K562 (cell line): ENCODE data around the gene TRIOBP. TPM values are rescaled to one million over a fixed set of nuclear protein-coding genes. Genes with fewer than 3 reads are reported as not detected.

Source experiments
- DNMT1 ChIP-seq: fragments of 450-650 bp; IDR thresholded peaks from 2 replicates; pipeline ENCODE4 v1.6.1; 2016; ENCODE audit warnings: antibody characterized with exemption, mild to moderate bottlenecking
- E2F3 ChIP-seq: fragments of 250-450 bp; sonication (Bioruptor Pico); IDR thresholded peaks from 2 replicates; pipeline ENCODE4 v1.4.0; 2020; ENCODE audit warnings: mild to moderate bottlenecking
- GABPA ChIP-seq: fragments of 200-800 bp; sonication (Bioruptor generic); conservative IDR thresholded peaks from 2 replicates; pipeline ENCODE4 v1.6.1; 2016; ENCODE audit warnings: low read depth, missing genetic modification characterization, missing compliant biosample characterization
- HDAC8 ChIP-seq: fragments of 450-650 bp; IDR thresholded peaks from 2 replicates; pipeline ENCODE4 v1.6.1; 2016; ENCODE audit warnings: mild to moderate bottlenecking, missing genetic modification characterization, moderate library complexity, missing compliant biosample characterization
- MEF2D ChIP-seq: conservative IDR thresholded peaks from 2 replicates; pipeline ENCODE4 v1.6.1; 2016; ENCODE audit warnings: low read depth, missing genetic modification characterization, missing compliant biosample characterization
- PURB ChIP-seq: sonication (generic); formaldehyde crosslinking; IDR thresholded peaks from 2 replicates; pipeline ENCODE4 v1.9.0; 2021; ENCODE audit warnings: low read depth, mild to moderate bottlenecking, missing genetic modification reagents
- RHOXF2B ChIP-seq: fragments of 250-450 bp; sonication (Bioruptor Pico); conservative IDR thresholded peaks from 2 replicates; pipeline ENCODE4 v1.5.1; 2021
- SREBF1 ChIP-seq: fragments of 150-350 bp; IDR thresholded peaks from 2 replicates; pipeline ENCODE4 v1.6.1; 2014; ENCODE audit warnings: antibody characterized with exemption, low read depth, low read length, borderline replicate concordance
- ZBTB11 ChIP-seq, 3 experiments: fragments of 200-800 bp in 1 of 3; fragments of 250-450 bp in 1 of 3; fragments of 450-650 bp in 1 of 3; sonication (Bioruptor Pico) in 1 of 3; sonication (Bioruptor generic) in 1 of 3; formaldehyde crosslinking in 1 of 3; IDR thresholded peaks; 2 replicates each; pipeline versions ENCODE4 v1.6.1 to v1.8.0; 2016 to 2022; ENCODE audit warnings: mild to moderate bottlenecking in 2 of 3, missing genetic modification characterization in 2 of 3, missing compliant biosample characterization in 1 of 3, moderate library complexity in 1 of 3
- ZMIZ1 ChIP-seq, 2 experiments: fragments of 150-350 bp in 1 of 2; IDR thresholded peaks; 2 replicates each; pipeline ENCODE4 v1.6.1; 2012 to 2016; ENCODE audit warnings: low read depth in 2 of 2, low read length in 2 of 2, mild to moderate bottlenecking in 1 of 2, moderate library complexity in 1 of 2
- ZNF584 ChIP-seq: fragments of 200-800 bp; sonication (Bioruptor generic); IDR thresholded peaks from 2 replicates; pipeline ENCODE4 v1.6.1; 2016; ENCODE audit warnings: low read depth, mild to moderate bottlenecking, missing genetic modification characterization, missing compliant biosample characterization
- polyA plus RNA-seq, 8 experiments: library from polyadenylated mRNA; depleted of rRNA in 4 of 8; stranded (reverse) in 5 of 8; unstranded in 3 of 8; fragments of >200 nt; fragmentation: Nextera tagmentation in 2 of 8; fragmentation: Illumina TruSeq in 1 of 8; extraction: Ambion mirVana in 2 of 8; extraction: Trizol in 1 of 8; gene quantifications; 2 replicates each; pipeline versions ENCODE4 v1.2.1 to v1.2.3, GENCODE V29; 2011 to 2014; ENCODE audit warnings: inconsistent platforms in 1 of 8, missing spikeins in 1 of 8
- total RNA-seq, 7 experiments: library from RNA; depleted of rRNA in 6 of 7; stranded (reverse); fragments of >200 nt in 6 of 7; fragmentation: Illumina TruSeq in 2 of 7; extraction: Trizol in 2 of 7; gene quantifications; 2 replicates each; pipeline versions ENCODE4 v1.2.1 to v1.2.3, GENCODE V29; 2011 to 2021; ENCODE audit warnings: low replicate concordance in 1 of 7
- TF ChIP-seq, protein P1 (sequence below): fragments of 450-650 bp; IDR thresholded peaks from 2 replicates; pipeline ENCODE4 v1.6.1; 2014; ENCODE audit warnings: low read depth, mild to moderate bottlenecking, moderate library complexity, borderline replicate concordance
- TF ChIP-seq, protein P2 (sequence below): fragments of 450-650 bp; IDR thresholded peaks from 2 replicates; pipeline ENCODE4 v1.6.1; 2016; ENCODE audit warnings: low read depth, mild to moderate bottlenecking, moderate library complexity
- TF ChIP-seq, protein P3 (sequence below), 2 experiments: fragments of 450-650 bp in 1 of 2; sonication (generic) in 1 of 2; formaldehyde crosslinking; conservative IDR thresholded peaks; 2 replicates each; pipeline versions ENCODE4 v1.4.0 to v1.8.1; 2020 to 2022; ENCODE audit warnings: mild to moderate bottlenecking in 1 of 2, missing genetic modification reagents in 1 of 2

The TRIOBP gene
- total and polyA plus RNA-seq, 9 of the 15 experiments (the other 6 are each of a cell fraction or from before 2014, with no cell fraction given), result 0.24 to 13.8 (median 5.5) TPM

DNA sequence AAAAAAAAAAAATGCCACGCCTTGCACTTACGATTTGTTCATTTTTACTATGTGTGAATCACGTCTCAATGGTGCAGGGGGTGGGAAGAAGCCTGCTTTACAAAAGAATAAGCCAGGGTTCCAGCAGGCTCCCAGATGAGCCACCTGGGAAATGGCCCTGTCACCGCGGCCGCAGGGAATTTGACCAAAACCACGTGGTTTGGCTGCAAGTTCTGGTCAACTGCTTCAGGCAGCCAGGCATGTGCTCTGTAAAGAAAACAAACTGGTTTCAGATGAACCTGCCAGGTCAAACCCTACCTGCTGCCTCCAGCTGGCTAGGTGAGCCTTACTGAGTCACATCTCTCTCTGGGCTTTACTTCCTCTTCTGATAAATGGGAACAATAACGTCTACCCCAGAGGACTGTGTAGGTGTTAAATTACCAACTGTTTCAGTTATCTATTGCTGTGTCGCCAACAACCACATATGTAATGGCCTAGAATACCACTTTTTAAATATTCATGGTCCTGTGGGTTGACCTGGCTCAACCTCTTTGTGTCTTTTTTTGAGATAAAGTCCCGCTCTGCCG is 80.4 kb downstream of the TRIOBP start (continued):
- TF ChIP-seq ZBTB11 (CRISPR knock-in tag; IDR thresholded peaks at IDR 0.05) (no peak), GABPA (no peak), DNMT1 (no peak), SREBF1 (no peak), ZMIZ1 (IDR thresholded peaks at IDR 0.05; ENCODE audit: low read depth in 2 of 2, low read length in 2 of 2) (no peak), RHOXF2B (CRISPR knock-in tag) (no peak), E2F3 (CRISPR knock-in tag) (no peak), MEF2D (tag) (no peak), HDAC8 (tag) (no peak), ZNF584 (CRISPR knock-in tag) (no peak), PURB (CRISPR knock-in tag) (no peak)
- TF ChIP-seq, protein P1, sequence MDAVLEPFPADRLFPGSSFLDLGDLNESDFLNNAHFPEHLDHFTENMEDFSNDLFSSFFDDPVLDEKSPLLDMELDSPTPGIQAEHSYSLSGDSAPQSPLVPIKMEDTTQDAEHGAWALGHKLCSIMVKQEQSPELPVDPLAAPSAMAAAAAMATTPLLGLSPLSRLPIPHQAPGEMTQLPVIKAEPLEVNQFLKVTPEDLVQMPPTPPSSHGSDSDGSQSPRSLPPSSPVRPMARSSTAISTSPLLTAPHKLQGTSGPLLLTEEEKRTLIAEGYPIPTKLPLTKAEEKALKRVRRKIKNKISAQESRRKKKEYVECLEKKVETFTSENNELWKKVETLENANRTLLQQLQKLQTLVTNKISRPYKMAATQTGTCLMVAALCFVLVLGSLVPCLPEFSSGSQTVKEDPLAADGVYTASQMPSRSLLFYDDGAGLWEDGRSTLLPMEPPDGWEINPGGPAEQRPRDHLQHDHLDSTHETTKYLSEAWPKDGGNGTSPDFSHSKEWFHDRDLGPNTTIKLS, result no peak
- TF ChIP-seq, protein P2, sequence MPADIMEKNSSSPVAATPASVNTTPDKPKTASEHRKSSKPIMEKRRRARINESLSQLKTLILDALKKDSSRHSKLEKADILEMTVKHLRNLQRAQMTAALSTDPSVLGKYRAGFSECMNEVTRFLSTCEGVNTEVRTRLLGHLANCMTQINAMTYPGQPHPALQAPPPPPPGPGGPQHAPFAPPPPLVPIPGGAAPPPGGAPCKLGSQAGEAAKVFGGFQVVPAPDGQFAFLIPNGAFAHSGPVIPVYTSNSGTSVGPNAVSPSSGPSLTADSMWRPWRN, result peak; percentile 62; the same call in 1 of the 2 replicates
- TF ChIP-seq, protein P3, sequence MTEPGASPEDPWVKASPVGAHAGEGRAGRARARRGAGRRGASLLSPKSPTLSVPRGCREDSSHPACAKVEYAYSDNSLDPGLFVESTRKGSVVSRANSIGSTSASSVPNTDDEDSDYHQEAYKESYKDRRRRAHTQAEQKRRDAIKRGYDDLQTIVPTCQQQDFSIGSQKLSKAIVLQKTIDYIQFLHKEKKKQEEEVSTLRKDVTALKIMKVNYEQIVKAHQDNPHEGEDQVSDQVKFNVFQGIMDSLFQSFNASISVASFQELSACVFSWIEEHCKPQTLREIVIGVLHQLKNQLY (CRISPR knock-in tag; conservative IDR thresholded peaks at IDR 0.05), result no peak
